Measurements from ENCODE around the gene FGGY.
A peak's percentile ranks its signal among the peaks of the same experiment; 100 is the strongest.
"Not testable (repeated sequence)": the region's sequence is repeated elsewhere in the genome, so short reads cannot be mapped to it uniquely, and the experiment has no call there.

Gene FGGY

DNA sequence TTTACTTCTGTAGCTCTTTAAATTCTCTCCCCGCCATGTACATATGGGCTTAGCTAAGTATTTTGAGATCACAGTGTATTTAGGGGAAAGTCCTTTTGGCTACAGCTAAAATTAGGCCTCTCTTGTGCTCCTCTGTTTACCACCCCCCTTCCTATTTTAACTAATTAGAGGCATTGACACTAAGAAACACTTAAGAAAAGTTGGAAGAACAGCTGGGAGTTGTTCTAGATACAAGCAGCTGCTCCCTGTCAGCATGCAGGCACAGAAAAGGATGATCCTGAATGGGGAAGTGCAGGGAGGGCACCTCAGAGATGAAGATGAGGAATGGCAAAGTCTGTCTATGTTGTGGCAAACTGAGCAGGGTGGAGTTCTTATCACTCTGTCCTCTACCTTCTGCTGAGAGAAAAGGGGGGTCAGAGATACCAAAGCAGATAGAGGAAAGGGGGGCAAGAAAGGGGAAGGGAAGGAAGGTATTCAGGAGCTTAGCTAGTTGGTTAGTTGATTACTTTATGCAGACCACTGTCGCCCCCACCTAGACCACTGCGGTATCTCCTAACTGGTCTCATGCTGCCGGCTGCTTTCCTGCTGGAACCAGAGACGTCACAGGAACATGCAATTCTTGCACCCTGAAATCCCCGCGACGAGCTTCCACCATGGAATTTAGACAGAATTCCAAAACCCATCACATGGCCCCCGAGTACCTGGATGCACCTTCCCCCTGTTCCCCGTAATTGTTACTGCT, 435.5 kb downstream of the FGGY start:
- DNase-seq (ENCODE audit: low read depth, low spot score), result no peak

DNA sequence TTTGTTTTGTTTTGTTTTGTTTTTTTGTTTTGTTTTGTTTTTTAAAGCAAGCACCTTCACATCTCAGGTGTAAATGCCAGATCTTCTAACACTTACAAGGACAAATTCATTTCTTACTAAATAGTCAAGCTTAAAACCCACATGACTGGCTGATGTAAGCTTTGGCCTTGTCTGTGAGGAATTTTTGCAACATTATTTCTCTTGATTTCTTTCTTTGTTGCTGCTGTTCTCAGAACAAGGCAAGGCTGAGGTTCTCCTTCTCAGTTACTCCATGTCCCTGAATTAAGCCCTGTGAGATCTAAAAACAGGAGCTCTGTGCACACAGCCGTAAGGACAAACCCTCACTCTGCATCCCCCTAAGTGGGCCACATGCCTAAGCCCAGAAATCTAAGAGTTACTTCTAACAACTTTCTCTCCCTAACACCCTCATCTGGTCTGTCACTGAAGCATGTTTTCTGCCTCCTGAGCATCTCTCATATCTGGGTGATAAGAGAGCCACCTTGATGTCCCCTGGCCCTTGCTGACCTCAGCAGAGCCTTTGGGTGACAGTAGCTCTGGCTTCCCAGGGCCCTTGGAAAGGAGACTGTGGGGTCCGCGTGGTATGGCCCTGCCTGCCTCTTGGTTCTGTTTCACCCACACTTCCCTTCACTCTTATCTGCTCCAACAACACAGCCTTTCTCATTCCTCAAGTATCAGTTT, 436.7 kb downstream of the FGGY start:
- DNase-seq (ENCODE audit: low read depth, low spot score), result no peak

DNA sequence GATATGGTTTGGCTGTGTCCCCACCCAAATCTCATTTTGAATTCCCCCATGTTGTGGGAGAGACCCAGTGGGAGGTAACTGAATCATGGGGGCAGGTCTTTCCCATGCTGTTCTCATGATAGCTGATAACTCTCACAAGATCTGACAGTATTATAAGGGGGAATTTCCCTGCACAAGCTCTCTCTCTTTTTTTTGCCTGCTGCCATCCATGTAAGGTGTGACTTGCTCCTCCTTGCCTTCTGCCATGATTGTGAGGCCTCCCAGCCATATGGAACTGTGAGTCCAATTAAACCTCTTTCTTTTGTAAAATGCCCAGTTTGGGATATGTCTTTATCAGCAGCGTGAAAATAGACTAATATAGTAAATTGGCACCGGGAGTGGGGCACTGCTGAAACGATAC, 439.0 kb downstream of the FGGY start:
- DNase-seq (ENCODE audit: low read depth, low spot score), result not testable (repeated sequence)

DNA sequence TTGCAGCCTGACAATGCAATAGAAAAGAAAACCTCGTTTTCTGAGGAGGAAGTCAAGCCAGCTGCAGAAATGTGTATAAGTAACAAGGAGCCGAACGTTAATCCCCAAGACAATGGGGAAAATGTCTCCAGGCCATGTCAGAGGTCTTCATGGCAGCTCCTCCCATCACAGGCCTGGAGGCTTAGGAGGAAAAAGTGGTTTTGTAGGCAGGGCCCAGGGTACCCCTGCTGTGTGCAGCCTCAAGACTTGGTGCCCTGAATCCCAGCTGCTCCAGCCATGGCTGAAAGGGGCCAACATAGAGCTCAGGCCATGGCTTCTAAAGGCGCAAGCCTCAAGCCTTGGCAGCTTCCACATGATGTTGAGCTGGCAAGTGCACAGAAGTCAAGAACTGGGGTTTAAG, 439.9 kb downstream of the FGGY start:
- no peak for DNase-seq (ENCODE audit: low read depth, low spot score)

DNA sequence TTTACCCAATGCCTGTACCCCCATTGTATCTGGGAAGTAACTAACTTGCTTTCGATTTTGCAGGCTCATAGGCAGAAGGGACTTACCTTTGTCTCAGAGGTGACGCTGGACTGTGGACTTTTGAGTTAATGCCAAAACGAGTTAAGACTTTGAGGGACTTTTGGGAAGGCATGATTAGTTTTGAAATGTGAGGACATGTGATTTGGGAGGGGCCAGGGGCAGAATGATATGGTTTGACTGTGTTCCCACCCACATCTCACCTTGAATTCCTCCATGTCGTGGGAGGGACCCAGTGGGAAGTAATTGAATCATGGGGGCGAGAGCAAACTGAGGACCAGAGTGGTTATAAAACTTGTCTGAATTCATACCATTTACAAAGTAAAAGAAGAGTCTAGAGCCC, 440.7 kb downstream of the FGGY start:
- DNase-seq (ENCODE audit: low read depth, low spot score), result no peak

DNA sequence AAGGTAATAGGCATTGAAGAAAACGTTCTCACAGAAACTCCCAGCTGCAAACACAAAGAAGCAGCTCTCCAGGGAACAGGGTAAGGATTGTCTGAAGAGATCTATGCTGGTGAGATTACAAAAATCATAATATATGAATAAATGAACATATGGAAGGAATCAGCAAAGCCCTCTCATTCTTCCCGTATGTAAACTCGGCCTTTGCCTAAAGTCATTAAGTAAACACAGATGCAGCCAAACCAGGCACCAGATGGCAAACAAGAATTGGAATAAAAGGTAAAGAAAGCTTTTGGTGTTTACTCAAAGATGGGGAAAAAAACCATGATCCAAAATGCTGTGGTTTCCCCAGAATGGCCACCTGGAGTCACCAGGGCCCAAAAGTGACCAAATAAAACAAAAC, 441.3 kb downstream of the FGGY start:
- no peak for DNase-seq (ENCODE audit: low read depth, low spot score)

DNA sequence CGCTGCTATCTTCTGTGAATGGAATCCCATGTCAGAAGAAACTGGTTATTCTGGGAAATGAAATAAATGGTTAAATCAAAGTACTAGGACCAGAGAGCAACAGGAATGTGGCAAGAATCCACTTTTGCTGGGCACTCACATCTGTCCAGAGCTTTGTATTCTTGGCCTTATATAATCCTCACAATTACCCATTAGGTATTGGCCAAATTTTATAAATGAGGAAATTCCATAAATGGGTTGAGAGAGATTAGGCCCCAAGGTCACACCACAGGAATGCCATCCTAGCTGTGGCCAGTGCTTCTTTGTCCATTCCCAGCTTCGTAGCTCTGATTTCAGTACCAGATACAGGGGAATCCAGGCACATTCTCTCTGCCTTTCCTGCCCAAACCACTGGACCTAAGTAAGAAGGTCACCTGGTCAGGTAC, 441.7 kb downstream of the FGGY start:
- no peak for DNase-seq (ENCODE audit: low read depth, low spot score)

DNA sequence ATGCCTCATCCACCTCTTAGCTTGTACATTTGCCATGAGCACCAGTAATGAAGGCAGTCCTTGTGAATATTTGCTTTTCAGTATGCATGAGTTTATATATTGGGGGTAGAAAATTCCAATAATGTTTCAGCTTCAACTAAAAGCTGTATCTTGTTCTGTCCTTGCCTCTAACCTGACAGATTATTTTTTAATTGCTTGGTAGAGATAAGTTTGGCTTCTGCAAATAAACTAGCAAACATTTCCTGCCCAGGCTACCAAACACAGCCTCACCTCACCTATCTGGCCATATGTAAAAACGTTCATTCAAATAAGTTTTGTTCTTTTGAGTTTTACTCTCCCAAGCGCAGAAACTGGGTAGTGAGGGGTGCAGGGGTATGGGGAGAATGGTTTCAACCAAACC, 442.2 kb downstream of the FGGY start:
- DNase-seq (ENCODE audit: low read depth, low spot score), result no peak

DNA sequence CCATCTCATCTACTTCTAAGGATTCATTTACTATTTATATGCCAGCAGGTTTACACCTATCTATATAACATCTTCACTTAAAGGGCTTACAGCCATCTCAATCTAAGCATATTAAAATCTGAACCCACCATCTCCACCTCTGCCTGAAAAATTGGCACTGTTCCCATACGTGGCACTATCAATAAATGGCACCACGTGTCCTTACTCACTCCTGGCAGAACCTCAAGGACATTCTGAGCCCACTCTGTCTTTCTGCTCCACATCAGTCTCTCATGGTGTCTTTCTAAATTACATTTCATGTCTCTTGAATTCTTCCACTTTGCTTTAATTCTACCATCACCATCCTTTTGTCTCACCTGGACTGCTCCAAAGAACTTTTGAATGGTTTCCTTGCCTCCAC, 445.6 kb downstream of the FGGY start:
- DNase-seq (ENCODE audit: low read depth, low spot score), result no peak

DNA sequence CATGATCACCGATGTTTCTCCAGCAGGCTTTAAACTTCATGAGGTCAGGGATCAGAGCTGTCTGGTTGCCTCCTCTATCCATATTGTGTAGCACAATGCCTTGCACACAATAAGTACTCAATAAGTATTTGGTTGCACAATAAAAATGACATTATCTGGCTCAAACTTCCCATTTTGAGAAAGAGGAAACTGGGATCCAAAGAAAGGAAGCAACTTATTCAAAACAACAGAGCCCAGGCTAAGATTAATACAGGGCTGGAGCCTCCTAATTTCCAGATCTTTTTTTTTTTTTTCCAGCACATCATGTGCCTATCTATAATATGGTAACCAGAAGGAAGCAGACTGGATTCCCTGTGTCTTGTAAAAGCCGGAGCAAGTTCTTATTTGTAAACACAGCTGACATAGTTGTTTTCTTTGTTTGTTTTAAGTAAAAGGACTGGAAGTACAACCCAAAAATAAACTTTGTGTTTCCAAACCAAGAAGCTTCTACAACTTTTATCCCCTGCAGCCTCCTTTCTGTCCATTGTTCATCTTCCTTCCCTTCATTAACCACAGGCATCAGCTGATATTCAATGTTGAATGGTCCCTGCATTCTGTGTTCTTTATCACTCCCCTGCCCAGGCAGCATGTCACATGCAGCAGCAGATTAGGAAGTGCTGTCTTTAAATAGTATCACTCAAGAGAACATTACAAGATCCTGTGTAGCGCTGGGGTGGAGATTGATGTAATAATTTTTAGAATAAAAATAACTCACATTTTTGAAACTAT, 446.6 kb downstream of the FGGY start:
- DNase-seq (ENCODE audit: low read depth, low spot score), result no peak

DNA sequence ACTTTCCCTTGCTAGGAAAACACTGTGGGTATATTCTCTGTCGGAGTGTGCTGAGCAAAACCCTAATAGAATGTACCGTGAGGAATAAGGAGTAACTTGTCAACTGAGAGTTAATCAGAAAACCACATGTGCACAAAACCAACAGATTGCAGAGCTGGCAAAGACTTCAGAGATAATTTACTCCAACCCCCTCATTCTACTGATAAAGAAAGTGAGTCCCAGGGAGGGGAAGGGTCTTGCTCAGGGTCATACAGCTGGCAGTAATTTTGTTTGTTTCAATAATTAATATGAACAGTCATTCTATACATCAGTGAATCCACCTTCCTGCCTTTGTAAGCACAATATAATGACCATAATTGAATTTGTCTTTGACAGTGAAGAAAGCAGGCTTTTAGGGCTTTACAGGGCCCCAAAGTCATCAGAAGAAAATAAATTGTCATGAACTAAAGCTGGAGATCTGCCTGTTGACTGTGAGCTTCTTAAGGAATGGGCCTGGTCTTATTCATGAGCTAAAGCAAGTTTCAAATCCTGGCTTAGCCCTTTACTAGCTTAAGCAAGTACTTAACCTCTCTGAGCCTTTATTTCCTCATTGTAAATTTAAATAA, 450.6 kb downstream of the FGGY start:
- no peak for DNase-seq (ENCODE audit: low read depth, low spot score)

DNA sequence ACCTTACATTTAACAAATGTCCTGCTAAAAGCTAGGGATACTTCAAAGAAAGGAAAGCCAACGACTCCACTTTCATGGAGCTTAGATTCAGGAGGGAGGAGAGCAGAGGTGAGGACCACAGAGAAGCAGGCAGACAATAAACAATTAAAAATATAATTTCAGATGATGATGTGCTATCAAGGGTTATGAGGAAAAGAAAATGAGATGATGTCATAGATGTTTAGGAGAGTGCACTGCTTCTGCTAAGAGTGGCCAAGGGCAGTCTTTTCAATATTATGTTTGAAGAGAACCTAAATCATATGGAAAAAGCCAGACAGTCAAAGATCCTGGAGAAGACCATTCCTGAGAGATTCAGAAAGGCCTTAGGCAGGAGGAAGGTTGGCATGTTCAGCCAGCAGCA, 451.2 kb downstream of the FGGY start:
- DNase-seq (ENCODE audit: low read depth, low spot score), result no peak

DNA sequence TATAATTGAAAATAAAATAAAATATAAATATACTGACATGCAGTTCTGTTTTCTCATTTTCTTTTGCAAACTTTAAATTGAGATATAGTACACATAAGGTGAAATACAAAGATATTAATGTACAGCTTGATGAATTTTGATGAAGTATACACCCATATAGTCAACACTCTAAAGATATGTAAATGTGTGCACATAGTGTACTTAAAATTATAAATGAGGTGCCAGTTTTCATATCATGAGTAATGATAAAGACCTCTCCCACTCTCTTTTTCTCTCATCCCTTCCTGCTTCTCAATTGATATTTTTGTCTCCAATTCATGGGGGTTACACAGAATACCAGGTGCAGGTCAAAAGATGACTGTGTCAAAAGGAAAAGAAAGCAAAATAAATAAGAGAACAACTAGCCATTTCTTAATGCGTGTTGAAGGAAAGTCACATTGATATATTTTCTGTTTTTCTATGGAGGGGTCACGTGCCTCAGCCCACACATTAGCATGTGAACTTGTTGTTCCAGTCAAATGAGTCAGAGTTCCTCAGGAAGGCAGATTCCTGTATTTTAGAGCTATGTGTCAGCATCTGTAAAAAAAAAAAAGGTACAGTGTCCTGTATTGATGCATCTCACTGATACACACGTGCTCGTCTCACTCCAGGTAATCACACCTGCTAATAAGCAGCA, 453.6 kb downstream of the FGGY start:
- DNase-seq (ENCODE audit: low read depth, low spot score), result no peak

DNA sequence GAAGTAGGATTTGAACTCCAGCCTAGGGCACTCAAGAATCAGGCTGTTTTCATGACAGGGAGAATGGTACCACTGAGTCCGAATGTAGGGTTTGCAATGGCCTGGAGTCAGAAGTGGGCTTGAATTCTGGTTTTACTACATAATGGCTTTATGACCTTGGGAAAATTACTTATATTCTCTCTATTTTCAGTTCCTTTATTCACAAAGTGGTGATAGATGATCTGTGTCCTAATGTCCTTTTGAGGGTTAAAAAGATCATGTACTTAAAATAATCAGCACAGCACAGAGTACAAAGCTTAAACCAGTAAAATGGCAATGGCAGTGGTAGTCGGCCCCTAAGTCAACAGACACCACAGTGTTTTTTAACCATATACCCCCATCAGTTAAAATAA, 454.1 kb downstream of the FGGY start:
- DNase-seq (ENCODE audit: low read depth, low spot score), result no peak

DNA sequence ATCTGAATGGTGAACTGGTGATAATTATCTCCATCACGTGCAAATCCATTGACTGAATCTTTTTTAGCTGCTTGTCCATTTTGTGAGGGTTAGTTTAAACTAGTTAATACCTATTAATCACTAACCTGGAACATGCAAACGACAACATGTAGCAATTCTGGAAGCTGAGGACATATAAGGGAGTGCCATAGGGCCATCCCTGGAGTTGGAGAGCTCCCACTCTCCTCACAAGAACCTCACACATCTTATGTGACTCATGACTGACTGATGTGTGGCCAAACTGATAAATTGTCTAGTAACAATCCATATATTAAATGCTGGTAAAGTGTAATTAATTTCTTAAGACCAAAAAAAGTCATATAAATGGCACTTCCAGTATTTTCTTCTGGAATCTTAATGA, 454.9 kb downstream of the FGGY start:
- no peak for DNase-seq (ENCODE audit: low read depth, low spot score)

DNA sequence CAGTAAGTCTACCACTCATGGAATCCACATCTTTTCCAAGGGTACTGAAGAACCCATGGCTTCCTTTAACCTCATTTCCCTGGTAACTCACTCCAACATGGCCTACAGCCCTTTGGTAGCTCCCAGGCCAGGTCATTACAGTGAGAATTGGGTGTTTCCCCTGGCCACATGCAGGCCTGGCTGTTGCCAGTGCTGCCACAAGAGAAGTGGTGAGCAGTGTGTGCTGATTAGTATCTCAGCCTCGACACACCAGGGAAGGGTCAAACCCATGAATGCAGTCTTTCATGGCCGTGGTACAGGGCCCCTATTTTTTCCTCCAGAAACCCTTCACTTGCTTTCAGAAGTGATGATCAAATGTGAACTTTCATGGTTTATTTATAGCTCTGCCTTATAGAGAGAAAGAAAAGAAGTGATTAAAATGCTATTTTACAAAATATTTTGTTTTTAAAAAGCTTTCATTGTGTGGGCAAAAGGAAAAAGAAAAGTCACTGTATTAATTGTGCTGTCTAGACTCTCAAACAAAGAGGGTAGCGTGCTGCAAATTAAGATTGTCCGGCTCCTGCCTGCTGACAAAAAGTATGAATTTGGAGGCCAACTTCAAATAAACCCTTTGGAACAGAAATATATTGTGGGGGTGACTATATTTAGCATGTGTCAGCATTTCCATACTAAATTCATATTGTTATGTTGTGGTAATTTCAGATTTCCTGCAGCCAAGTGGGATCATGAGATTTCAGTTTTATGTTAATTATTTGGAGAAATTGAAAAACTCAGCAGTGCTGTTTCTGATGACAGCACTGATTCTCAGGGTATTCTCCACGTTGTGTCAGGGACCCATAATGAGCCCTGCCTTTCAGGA, 455.9 kb downstream of the FGGY start:
- DNase-seq (ENCODE audit: low read depth, low spot score), result no peak

DNA sequence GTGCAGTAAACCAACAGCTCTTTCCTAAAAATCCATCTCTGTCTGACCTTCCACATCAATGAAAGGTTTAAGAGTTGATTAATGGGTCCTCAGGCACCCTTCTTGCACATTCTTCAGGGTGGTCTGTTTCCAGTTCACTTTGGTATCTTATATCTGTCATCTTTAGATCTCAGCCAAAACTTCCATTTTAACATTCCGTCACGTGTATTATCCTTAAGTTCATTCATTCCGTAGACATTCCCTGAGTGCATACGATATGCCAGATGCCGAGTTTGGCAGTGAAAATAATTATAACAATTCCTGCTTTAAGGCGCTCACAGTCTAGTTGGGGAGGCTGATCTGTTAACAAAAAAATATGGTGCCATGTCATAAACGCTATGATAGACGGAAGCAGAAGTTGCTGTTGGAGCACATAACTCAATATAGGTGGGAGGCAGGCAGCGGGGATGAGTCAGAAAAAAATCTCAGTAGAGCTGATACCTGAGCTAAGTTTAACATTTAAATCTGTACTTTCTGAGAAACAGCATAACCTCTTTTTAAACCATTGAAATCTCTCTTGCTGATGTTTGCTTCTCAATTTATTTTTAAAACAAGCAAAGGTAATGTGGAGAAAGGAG, 458.3 kb downstream of the FGGY start:
- no peak for DNase-seq (ENCODE audit: low read depth, low spot score)

DNA sequence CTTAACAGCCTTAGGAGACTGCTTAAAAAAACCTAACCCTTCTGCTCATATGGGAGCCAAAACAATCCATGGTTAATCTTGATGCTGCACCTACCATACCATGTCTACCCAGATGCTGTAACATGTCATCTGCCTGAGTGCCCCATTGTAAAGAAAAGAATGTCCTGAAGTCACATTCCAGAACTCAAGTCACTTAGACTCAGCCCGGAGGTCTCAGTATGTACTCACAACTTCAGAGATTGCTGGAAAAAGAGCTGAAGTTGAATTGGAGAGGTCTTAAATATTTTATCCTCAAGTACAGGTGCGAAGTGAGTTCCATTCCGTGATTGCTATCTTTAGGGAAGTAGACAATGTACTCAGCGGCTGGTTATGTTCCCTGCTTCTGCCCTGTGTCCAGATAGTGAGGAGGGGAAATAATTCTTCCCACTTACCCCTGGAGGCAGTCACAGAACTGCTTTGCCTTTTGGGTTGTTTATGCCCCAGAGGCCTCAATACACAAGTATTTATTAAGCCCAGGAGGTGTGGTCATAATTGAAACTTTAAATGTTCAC, 460.4 kb downstream of the FGGY start:
- no peak for DNase-seq (ENCODE audit: low read depth, low spot score)

DNA sequence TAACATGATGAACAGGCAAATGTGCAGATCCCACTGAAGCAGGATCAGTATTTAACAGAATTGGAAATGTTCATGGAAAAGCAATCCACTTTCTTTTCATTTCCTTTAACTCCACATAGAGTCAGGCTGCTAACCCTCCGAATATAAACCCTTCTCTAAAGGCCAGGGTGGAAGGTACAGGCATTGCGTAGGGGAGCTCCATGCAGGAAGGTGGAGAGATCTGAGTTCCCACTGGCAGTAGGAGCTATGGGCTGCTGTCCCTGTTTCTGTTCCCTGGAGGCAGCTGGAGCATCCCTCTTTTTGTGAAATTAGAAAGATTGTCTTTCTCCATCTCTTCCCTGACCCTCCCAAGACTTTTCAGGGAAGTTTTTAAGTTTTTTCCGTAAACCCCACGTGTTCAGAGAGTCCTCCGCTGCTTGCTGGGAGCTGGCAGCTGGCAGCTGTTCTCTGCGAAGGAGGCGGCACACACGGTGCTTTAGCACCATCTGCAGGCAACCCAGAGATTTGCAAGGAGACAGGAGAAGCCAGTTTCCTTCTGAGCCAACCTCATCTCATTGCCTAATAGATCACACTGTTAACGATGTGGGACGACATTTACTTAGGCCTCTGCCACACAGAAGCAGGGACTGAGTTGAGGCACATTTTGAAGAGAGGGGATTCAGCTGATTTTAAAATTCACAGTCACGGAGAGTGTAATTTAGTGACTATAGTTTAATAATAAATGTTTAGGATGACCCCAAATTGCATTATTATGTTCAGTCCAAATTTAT, 462.4 kb downstream of the FGGY start:
- DNase-seq (ENCODE audit: low read depth, low spot score), result peak; percentile 26
